Hepatocyte (in vitro differentiated cells): ENCODE results near the gene SLC12A4. TPM values are rescaled to one million over a fixed set of nuclear protein-coding genes. Genes with fewer than 3 reads are reported as not detected.

Experiments used
- DNase-seq: peaks from one replicate; pipeline ENCODE4 v3.0.0-alpha.2; 2016; ENCODE audit warnings: low spot score
- H2AFZ ChIP-seq: fragments of 200-600 bp; sonication (generic); 2 replicates; pipeline ENCODE4 v1.6.0; 2016; ENCODE audit warnings: antibody characterized with exemption, mild to moderate bottlenecking
- H3K27ac ChIP-seq: fragments of 200-600 bp; sonication (generic); 2 replicates; pipeline ENCODE4 v1.5.1; 2016; ENCODE audit warnings: mild to moderate bottlenecking
- H3K27me3 ChIP-seq: fragments of 200-600 bp; sonication (generic); 2 replicates; pipeline ENCODE4 v1.6.1; 2016
- H3K36me3 ChIP-seq: fragments of 200-600 bp; sonication (generic); replicated peaks from 2 replicates; pipeline ENCODE4 v1.5.1; 2016; ENCODE audit warnings: low read depth; ENCODE audit not compliant: insufficient read depth
- H3K4me1 ChIP-seq: fragments of 200-600 bp; sonication (generic); 2 replicates; pipeline ENCODE4 v1.5.1; 2016; ENCODE audit warnings: mild to moderate bottlenecking, moderate library complexity; ENCODE audit not compliant: insufficient read depth
- H3K4me2 ChIP-seq: fragments of 200-600 bp; sonication (generic); 2 replicates; pipeline ENCODE4 v1.6.0; 2016
- H3K4me3 ChIP-seq: fragments of 200-600 bp; sonication (generic); 2 replicates; pipeline ENCODE4 v1.5.1; 2016; ENCODE audit warnings: mild to moderate bottlenecking
- H3K79me2 ChIP-seq: fragments of 200-600 bp; sonication (generic); 2 replicates; pipeline ENCODE4 v1.6.0; 2017; ENCODE audit warnings: mild to moderate bottlenecking
- H3K9me2 ChIP-seq: fragments of 200-600 bp; sonication (generic); replicated peaks from 2 replicates; pipeline ENCODE4 v1.6.0; 2017; ENCODE audit warnings: mild to moderate bottlenecking; ENCODE audit not compliant: insufficient read depth
- H3K9me3 ChIP-seq: fragments of 200-600 bp; sonication (generic); 2 replicates; pipeline ENCODE4 v1.5.1; 2016; ENCODE audit warnings: low read depth, mild to moderate bottlenecking
- H4K20me1 ChIP-seq: fragments of 200-600 bp; sonication (generic); 2 replicates; pipeline ENCODE4 v1.6.0; 2016; ENCODE audit warnings: mild to moderate bottlenecking; ENCODE audit not compliant: insufficient read depth, poor library complexity, severe bottlenecking
- CTCF ChIP-seq: fragments of 200-600 bp; sonication (generic); IDR thresholded peaks from 2 replicates; pipeline ENCODE4 v1.5.1; 2016; ENCODE audit warnings: antibody characterized with exemption, mild to moderate bottlenecking; ENCODE audit not compliant: poor library complexity
- EZH2 ChIP-seq: fragments of 200-600 bp; sonication (generic); IDR thresholded peaks from 2 replicates; pipeline ENCODE4 v1.6.1; 2016; ENCODE audit warnings: antibody characterized with exemption, mild to moderate bottlenecking, borderline replicate concordance
- EZH2phosphoT487 ChIP-seq: fragments of 200-600 bp; sonication (generic); IDR thresholded peaks from one replicate; pipeline ENCODE4 v1.6.1; 2018; ENCODE audit warnings: antibody characterized with exemption, mild to moderate bottlenecking, low read depth, moderate library complexity; ENCODE audit not compliant: unreplicated experiment, severe bottlenecking
- WGBS: methylation state at CpG from one replicate; pipeline ENCODE4 v1.1.6; 2016; ENCODE audit warnings: low lambda C conversion rate; ENCODE audit errors: missing lambda C conversion rate; 5-methylcytosine and 5-hydroxymethylcytosine counted together
- polyA plus RNA-seq: library from polyadenylated mRNA; unstranded; fragments of >200 nt; fragmentation: Nextera tagmentation; extraction: Ambion mirVana; gene quantifications from 2 replicates; pipeline ENCODE4 v1.2.1, GENCODE V29; 2016
- total RNA-seq: library from RNA; depleted of rRNA; stranded (reverse); fragments of >200 nt; gene quantifications from 2 replicates; pipeline ENCODE4 v1.2.3, GENCODE V29; 2014

Gene SLC12A4
- total and polyA plus RNA-seq, 2 experiments from 2014 or later: 55.2 to 63.9 TPM

GRCh38 chr16:68009157-68009735, 40.8 kb upstream of the SLC12A4 start:
- no peak for DNase-seq
- no peak overlapping the region for H3K4me2 ChIP-seq
- no peaks in the 10 kb centered on the region for H3K9me2 ChIP-seq
- WGBS: 81% methylated on average over 9 of the region's 9 CpGs
- H2AFZ ChIP-seq: no peak overlapping the region
- no peak overlapping the region for H3K27ac ChIP-seq
- H3K9me3 ChIP-seq: no peaks in the 10 kb centered on the region
- no peaks in the 10 kb centered on the region for H3K36me3 ChIP-seq
- H3K4me3 ChIP-seq: no peak overlapping the region
- no peaks in the 10 kb centered on the region for H4K20me1 ChIP-seq
- no peaks in the 10 kb centered on the region for H3K4me1 ChIP-seq
- TF ChIP-seq EZH2phosphoT487 (no peak), CTCF (no peak), EZH2 (no peak)
- no peaks in the 10 kb centered on the region for H3K79me2 ChIP-seq
- H3K27me3 ChIP-seq: no peaks in the 10 kb centered on the region

GRCh38 chr16:68005786-68006286, 37.4 kb upstream of the SLC12A4 start:
- TF ChIP-seq EZH2phosphoT487 (no peak), CTCF (no peak), EZH2 (no peak)
- Histone ChIP-seq H3K27ac (peak overlapping the region; percentile 31), H3K79me2 (no peaks in the 10 kb centered on the region), H3K9me3 (no peaks in the 10 kb centered on the region), H3K9me2 (no peaks in the 10 kb centered on the region), H3K4me3 (no peak overlapping the region), H2AFZ (no peak overlapping the region), H3K27me3 (no peaks in the 10 kb centered on the region), H3K36me3 (no peaks in the 10 kb centered on the region), H4K20me1 (no peaks in the 10 kb centered on the region), H3K4me2 (no peak overlapping the region), H3K4me1 (no peaks in the 10 kb centered on the region)
- 40% methylated on average over 6 of the region's 6 CpGs for WGBS
- no peak for DNase-seq

GRCh38 chr16:68005211-68005610, 36.8 kb upstream of the SLC12A4 start:
- no peaks in the 10 kb centered on the region for H3K9me3 ChIP-seq
- no peak for DNase-seq
- H3K79me2 ChIP-seq: no peaks in the 10 kb centered on the region
- H3K4me2 ChIP-seq: no peak overlapping the region
- H3K36me3 ChIP-seq: no peaks in the 10 kb centered on the region
- H3K4me1 ChIP-seq: no peaks in the 10 kb centered on the region
- no peaks in the 10 kb centered on the region for H3K27me3 ChIP-seq
- H3K9me2 ChIP-seq: no peaks in the 10 kb centered on the region
- no peaks in the 10 kb centered on the region for H4K20me1 ChIP-seq
- H3K27ac ChIP-seq: no peak overlapping the region
- TF ChIP-seq EZH2phosphoT487 (no peak), EZH2 (no peak), CTCF (no peak)
- WGBS: 84% methylated on average over 9 of the region's 9 CpGs
- no peak overlapping the region for H2AFZ ChIP-seq
- H3K4me3 ChIP-seq: no peak overlapping the region
